AG10803 (cell line): Measurements from ENCODE around the gene RNU1-3.
"Not testable (repeated sequence)": the region's sequence is repeated elsewhere in the genome, so short reads cannot be mapped to it uniquely, and the experiment has no call there.

ENCODE experiments used
- DNase-seq: peaks from one replicate; pipeline ENCODE4 v3.0.0; 2010; ENCODE audit warnings: low read depth
- H3K4me3 ChIP-seq: 2 replicates; pipeline ENCODE4 v1.5.1; 2011; ENCODE audit warnings: mild to moderate bottlenecking, low read length, control low read depth
- CTCF ChIP-seq: conservative IDR thresholded peaks from 2 replicates; pipeline ENCODE4 v1.5.1; 2011; ENCODE audit warnings: mild to moderate bottlenecking, low read length, control low read depth, inconsistent platforms

The RNU1-3 gene

DNA sequence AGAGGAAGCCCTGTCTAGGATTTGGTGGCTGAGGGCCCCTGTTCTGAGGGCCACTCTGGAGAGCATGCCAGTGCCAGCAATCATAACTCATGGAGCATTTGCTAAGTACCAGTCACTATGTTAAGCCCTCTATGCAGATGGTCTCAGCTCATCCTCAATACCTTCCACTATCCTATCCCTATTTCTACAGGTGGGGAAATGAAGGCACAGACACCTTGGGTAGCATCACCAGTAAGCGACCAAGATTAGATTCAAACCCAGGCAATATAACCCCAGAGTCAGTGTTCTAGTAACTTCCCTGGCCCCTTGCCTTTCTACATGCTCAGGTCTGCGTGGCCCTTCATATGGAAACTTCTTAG, 45.5 kb downstream of the RNU1-3 start:
- TF ChIP-seq CTCF: no peak
- no peak for DNase-seq
- H3K4me3 ChIP-seq: no peak overlapping the region

DNA sequence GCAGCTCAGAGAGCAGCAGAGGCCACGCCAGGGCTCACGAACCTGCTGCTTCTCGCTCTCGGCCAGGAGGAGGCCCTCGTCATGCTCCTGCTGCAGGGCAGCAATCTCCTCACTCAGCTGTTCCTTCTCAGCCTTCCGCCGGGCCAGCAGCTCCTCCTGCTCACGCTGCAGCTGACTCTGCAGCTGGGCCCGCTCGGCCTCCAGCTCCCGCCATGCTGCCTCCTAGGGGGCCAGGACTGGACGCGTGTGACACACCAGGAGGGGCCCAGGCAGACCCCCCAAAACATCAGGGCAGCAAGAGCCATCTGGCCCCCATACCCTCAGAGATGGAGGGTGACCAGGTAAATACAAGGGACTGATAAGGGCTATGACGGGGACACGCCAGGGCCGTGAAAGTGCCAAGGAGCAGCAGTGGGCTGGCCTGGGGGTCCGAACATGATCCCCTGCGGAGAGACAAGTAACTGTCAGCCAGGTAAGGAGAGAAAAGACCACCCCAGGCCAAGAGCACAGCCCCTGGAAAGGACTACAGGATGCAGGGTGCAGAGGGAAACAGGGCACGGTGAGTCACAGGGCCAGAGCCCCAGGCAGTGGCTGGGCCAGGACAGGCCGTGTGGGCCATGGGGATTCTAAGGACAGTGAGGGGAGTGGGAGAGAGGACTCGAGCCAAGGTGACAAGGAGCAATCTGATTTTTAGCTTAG, 46.8 kb downstream of the RNU1-3 start:
- not testable (repeated sequence) for DNase-seq

DNA sequence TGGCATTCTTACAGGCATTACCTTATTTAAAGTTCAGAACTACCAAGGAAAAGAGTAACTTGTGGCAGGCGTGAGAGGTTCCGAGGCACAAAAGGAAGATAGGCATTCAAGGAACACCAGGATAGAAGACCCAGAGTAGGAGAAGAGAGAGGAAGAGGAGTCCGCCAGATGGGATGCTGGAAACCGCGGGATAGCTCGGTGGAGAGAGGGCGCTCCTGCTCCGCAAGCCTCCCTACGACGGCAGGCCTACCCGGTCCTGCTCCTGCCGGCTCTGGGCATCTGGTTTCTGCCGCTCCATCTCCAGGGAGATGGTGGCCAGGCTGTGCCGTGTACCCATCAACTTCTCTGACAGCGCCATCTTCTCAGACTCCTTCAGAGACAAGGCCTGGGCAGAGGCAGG, 48.0 kb downstream of the RNU1-3 start:
- DNase-seq: no peak
- no peak overlapping the region for H3K4me3 ChIP-seq
- no peak for TF ChIP-seq CTCF

More for the DNA sequence above, 46.8 kb downstream of the RNU1-3 start:
- not testable (repeated sequence) for H3K4me3 ChIP-seq

DNA sequence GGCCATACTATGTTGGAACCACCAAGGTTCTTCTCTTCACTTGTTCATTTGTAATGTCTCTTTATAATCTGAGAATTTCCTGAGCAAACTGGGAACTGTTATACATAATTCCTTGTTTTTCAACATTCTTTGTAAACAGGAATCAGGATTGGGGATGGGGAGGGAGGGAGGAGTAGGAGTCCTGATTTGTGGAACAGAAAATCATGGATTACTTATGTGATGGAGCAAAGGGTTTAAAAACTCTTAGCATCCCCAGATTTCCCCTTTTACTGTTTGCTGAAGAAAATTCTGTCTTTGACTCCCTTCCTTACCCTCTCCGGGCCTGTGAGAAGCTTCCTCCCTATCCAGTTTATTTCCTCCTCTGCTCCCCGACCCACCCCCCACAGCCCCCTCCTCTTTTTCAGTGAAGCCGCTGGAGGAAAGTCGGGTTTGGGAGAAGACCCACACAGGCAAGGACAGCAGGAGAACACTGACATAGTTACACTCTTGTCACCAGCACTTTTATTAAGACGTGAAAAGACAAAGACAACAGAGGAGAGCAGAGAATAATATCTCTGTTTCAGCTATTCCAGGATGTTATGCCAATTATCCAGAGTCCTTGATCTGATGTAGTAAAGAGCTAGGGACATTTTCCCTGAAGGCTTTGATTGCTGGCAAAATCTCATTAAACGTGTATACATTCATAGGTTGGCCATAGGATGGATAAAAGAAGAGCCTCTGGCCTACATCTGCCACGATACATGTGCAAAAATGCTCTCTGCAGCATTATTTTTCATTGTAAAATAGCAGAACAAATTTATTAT, 48.8 kb downstream of the RNU1-3 start:
- DNase-seq: no peak
- no peak for TF ChIP-seq CTCF
- no peak overlapping the region for H3K4me3 ChIP-seq

DNA sequence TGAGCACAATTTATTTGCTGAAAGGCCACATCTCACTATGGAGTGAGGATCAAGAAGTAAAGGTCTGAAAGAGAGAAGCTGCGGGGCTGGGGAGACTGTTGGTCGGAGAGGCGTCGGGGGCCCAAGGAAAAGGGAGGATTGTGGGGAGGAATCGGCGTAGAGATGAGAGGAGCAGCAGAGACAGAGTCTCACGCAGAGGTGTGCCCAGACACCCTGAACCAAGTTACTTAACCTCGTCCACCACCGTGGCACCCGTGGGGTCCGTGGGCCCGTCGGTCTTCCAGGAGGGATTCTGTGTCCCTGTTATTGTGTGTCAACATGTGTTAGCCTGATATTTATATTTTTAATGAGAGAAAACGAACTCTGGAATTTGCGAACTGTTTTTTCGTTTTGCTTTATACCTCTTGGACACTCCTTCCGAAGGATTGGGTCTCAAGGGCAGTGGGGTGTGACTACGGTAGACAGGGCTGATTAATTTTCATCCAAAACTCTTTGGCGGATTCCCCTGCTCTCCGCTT, 49.6 kb downstream of the RNU1-3 start:
- DNase-seq: no peak
- H3K4me3 ChIP-seq: no peak overlapping the region
- TF ChIP-seq CTCF: no peak
